HCT116 (cell line): ENCODE data around the gene TMEM179.

Experiments used
- ATF3 ChIP-seq: IDR thresholded peaks from 2 replicates; pipeline ENCODE4 v1.6.1; 2012
- CEBPB ChIP-seq: IDR thresholded peaks from 2 replicates; pipeline ENCODE4 v1.6.1; 2012; ENCODE audit warnings: low read depth
- CTCF ChIP-seq, 3 experiments: fragments of 200-600 bp in 1 of 3; sonication (generic) in 1 of 3; IDR thresholded peaks in 2 of 3; conservative IDR thresholded peaks in 1 of 3; 2 replicates each; pipeline ENCODE4 v1.5.1; 2012 to 2017; ENCODE audit warnings: low read depth in 2 of 3, low read length in 2 of 3, antibody characterized with exemption in 1 of 3, borderline replicate concordance in 1 of 3, control low read depth in 1 of 3, mild to moderate bottlenecking in 1 of 3, mixed read lengths in 1 of 3, mixed run types in 1 of 3, moderate library complexity in 1 of 3; ENCODE audit not compliant: insufficient read depth in 1 of 3
- EGR1 ChIP-seq: IDR thresholded peaks from 2 replicates; pipeline ENCODE4 v1.6.1; 2012; ENCODE audit warnings: low read depth
- EZH2 ChIP-seq: fragments of 200-600 bp; sonication (generic); IDR thresholded peaks from 2 replicates; pipeline ENCODE4 v1.6.1; 2017; ENCODE audit warnings: antibody characterized with exemption, mixed run types
- EZH2phosphoT487 ChIP-seq: fragments of 200-600 bp; IDR thresholded peaks from 2 replicates; pipeline ENCODE4 v1.6.1; 2018; ENCODE audit warnings: antibody characterized with exemption, borderline replicate concordance
- MAX ChIP-seq: IDR thresholded peaks from 2 replicates; pipeline ENCODE4 v1.6.1; 2012
- POLR2A ChIP-seq: IDR thresholded peaks from 2 replicates; pipeline ENCODE4 v1.7.0; 2011; ENCODE audit warnings: borderline replicate concordance; ENCODE audit not compliant: insufficient read depth, insufficient read length; ENCODE audit errors: extremely low read depth
- REST ChIP-seq: IDR thresholded peaks from 2 replicates; pipeline ENCODE4 v1.6.1; 2012; ENCODE audit warnings: low read depth
- SIN3A ChIP-seq: IDR thresholded peaks from 2 replicates; pipeline ENCODE4 v1.6.1; 2012; ENCODE audit warnings: low read depth
- SRF ChIP-seq: IDR thresholded peaks from 2 replicates; pipeline ENCODE4 v1.6.1; 2012; ENCODE audit warnings: low read depth
- TCF7L2 ChIP-seq: IDR thresholded peaks from 2 replicates; pipeline ENCODE4 v1.7.0; 2011; ENCODE audit warnings: borderline replicate concordance, inconsistent platforms; ENCODE audit not compliant: insufficient read depth, insufficient read length; ENCODE audit errors: extremely low read depth
- ZBTB33 ChIP-seq: IDR thresholded peaks from 2 replicates; pipeline ENCODE4 v1.6.1; 2011; ENCODE audit warnings: mild to moderate bottlenecking, low read length, moderate library complexity; ENCODE audit not compliant: insufficient replicate concordance; ENCODE audit errors: extremely low read depth

GRCh38 chr14:104610749-104611310 is 6.3 kb upstream of the TMEM179 start:
- TF ChIP-seq EZH2: no peak
- no peak for TF ChIP-seq CEBPB
- no peak for TF ChIP-seq EZH2phosphoT487
- TF ChIP-seq CTCF (IDR thresholded peaks at IDR 0.05 in 2 of 3, conservative IDR thresholded peaks at IDR 0.05 in 1 of 3; ENCODE audit: borderline replicate concordance in 1 of 3, insufficient read depth in 1 of 3, low read depth in 2 of 3, low read length in 2 of 3): no peak
- no peak for TF ChIP-seq ZBTB33
- TF ChIP-seq SRF: no peak
- TF ChIP-seq SIN3A: no peak
- TF ChIP-seq ATF3: no peak
- TF ChIP-seq MAX: no peak
- no peak for TF ChIP-seq POLR2A
- TF ChIP-seq TCF7L2: no peak
- TF ChIP-seq REST: no peak
- no peak for TF ChIP-seq EGR1
